Stimulated activated CD4-positive, alpha-beta T cell treated with anti-CD3 and anti-CD28 coated beads, Interleukin-15, amount 100 ng/mL, for 48 hours (primary cell): ENCODE measurements around the gene IPO9.
"Not testable (repeated sequence)": the region's sequence is repeated elsewhere in the genome, so short reads cannot be mapped to it uniquely, and the experiment has no call there.

Experiments used
- DNase-seq, 2 donors: peaks; one replicate each; pipeline ENCODE4 v3.0.0-alpha.2; 2020; ENCODE audit warnings: low read depth in 2 of 2

The IPO9 gene

GRCh38 chr1:201848230-201848629 lies 19.3 kb downstream of the IPO9 start:
- DNase-seq = no peak

GRCh38 chr1:201849372-201850052 lies 20.6 kb downstream of the IPO9 start:
- no peak for DNase-seq

GRCh38 chr1:201850053-201850397 lies 21.1 kb downstream of the IPO9 start:
- no peak for DNase-seq

- DNase-seq = no peak
Measured at GRCh38 chr1:201851949-201852348, 23.0 kb downstream of the IPO9 start.

GRCh38 chr1:201856722-201857121 lies 27.8 kb downstream of the IPO9 start:
- not testable (repeated sequence) for DNase-seq

GRCh38 chr1:201859424-201859823 lies 30.5 kb downstream of the IPO9 start:
- no peak for DNase-seq

GRCh38 chr1:201861448-201861847 lies 32.5 kb downstream of the IPO9 start:
- no peak for DNase-seq

- DNase-seq = no peak
Measured at GRCh38 chr1:201870397-201870796, 41.4 kb downstream of the IPO9 start.

- DNase-seq = no peak
Measured at GRCh38 chr1:201874672-201875071, 45.7 kb downstream of the IPO9 start.

- no peak for DNase-seq
Measured at GRCh38 chr1:201876148-201876818, 47.3 kb downstream of the IPO9 start.

- DNase-seq = no peak
Measured at GRCh38 chr1:201877877-201878401, 49.0 kb downstream of the IPO9 start.

- DNase-seq = no peak
Measured at GRCh38 chr1:201880928-201881571, 52.1 kb downstream of the IPO9 start.

GRCh38 chr1:201881617-201882016 lies 52.7 kb downstream of the IPO9 start:
- no peak for DNase-seq

- no peak for DNase-seq
Measured at GRCh38 chr1:201882665-201883132, 53.7 kb downstream of the IPO9 start.

- no peak for DNase-seq
Measured at GRCh38 chr1:201883266-201883665, 54.3 kb downstream of the IPO9 start.

GRCh38 chr1:201883786-201884185 lies 54.8 kb downstream of the IPO9 start:
- no peak for DNase-seq

- no peak for DNase-seq
Measured at GRCh38 chr1:201884425-201884824, 55.5 kb downstream of the IPO9 start.

GRCh38 chr1:201885531-201886075 lies 56.6 kb downstream of the IPO9 start:
- no peak for DNase-seq

- DNase-seq = no peak
Measured at GRCh38 chr1:201886103-201886885, 57.3 kb downstream of the IPO9 start.

- no peak for DNase-seq
Measured at GRCh38 chr1:201887116-201887866, 58.3 kb downstream of the IPO9 start.
